ENCODE results near the gene IL17RE. TPM values are rescaled to one million over a fixed set of nuclear protein-coding genes. Genes with fewer than 3 reads are reported as not detected.

Gene IL17RE
- total and polyA plus RNA-seq, 2 donors (not counting 3 experiments of a cell fraction or from before 2014, with no cell fraction given) = 1.2 to 1.3 TPM

DNA sequence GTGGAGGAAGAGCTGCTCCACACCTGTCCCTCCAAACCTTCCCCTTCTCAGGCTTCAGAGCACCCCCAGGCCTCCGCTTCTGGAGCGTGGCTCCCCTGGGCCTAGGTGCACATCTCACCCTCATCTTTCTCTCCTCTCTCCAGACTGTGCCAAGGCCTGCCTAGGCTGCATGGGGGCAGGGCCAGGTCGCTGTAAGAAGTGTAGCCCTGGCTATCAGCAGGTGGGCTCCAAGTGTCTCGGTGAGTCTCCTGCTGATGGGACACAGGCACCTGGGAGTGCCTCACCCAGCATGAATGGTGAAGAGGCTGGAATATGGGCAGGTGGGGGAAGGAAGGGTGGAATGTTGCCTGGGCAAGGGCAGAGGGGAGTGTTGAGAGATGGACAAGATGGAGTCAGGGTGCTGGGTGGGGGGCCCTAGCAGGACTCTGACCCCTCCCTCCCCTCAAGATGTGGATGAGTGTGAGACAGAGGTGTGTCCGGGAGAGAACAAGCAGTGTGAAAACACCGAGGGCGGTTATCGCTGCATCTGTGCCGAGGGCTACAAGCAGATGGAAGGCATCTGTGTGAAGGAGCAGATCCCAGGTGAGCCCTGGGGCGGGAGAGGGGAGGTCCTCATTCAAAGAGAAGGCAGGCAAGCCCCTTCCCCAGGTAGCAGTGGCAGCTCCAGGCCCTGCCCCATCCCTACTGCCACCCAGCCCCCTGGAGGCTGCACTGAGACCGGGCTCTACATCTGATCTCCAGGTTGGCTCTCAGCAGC lies 40.5 kb downstream of the IL17RE start:
- POLR2A ChIA-PET = no interaction called here
- intact Hi-C loops (cut with micrococcal nuclease) = no loop called here
- no peaks in the 10 kb centered on the region for H4K20me1 ChIP-seq (replicated peaks; ENCODE audit: control insufficient read depth, extremely low read depth, insufficient read depth, low read length)
- dilution Hi-C loops (cut with MboI; ENCODE audit: extremely low pct_ligation_motif_present, low sequenced_read_pairs) = no loop called here
- BruUV-seq (replicated peaks) = no TSS peak
- H3K4me3 ChIP-seq (replicated peaks in 1 of 3; ENCODE audit: insufficient read depth in 1 of 3, low read depth in 1 of 3, low read length in 3 of 3) = no peak overlapping the region
- H3K36me3 ChIP-seq (ENCODE audit: control insufficient read depth in 2 of 2, extremely low read depth in 1 of 2, insufficient read depth in 2 of 2, low read length in 2 of 2) = peaks cover 0 to 3% of the 10 kb centered on the region in 2 experiments
- no peak for DNase-seq (ENCODE audit: low read depth, low spot score)
- H3K27me3 ChIP-seq (ENCODE audit: control insufficient read depth in 2 of 2, insufficient read depth in 2 of 2, low read length in 2 of 2) = no peaks in the 10 kb centered on the region
- no peak overlapping the region for H3K27ac ChIP-seq (ENCODE audit: insufficient read depth, low read depth, low read length)
- CTCF ChIA-PET = interaction anchor here (0.6 to 2.3 kb wide), 4 partner anchors 10 to 94 kb away, joined by 3 to 12 read pairs (median 4); partner anchors contain the start of gene CRELD1
- no peaks in the 10 kb centered on the region for H3K9me1 ChIP-seq (replicated peaks; ENCODE audit: control insufficient read depth, extremely low read depth, insufficient read depth, low read length)
- no peak overlapping the region for H2AFZ ChIP-seq (ENCODE audit: low read depth, low read length)
- no peak overlapping the region for H3K4me2 ChIP-seq (ENCODE audit: insufficient read depth, low read length)
- peaks cover 3% of the 10 kb centered on the region for H3K4me1 ChIP-seq (ENCODE audit: control insufficient read depth, extremely low read depth, insufficient read depth, low read length)
- no peaks in the 10 kb centered on the region for H3K79me2 ChIP-seq (ENCODE audit: control insufficient read depth, insufficient read depth, low read length)
- no peak overlapping the region for H3K9ac ChIP-seq (replicated peaks; ENCODE audit: extremely low read depth, insufficient read depth, low read length)
- FAIRE-seq = no peak
- H3K9me3 ChIP-seq (replicated peaks; ENCODE audit: control insufficient read depth, insufficient read depth, low read length) = no peaks in the 10 kb centered on the region
- TF ChIP-seq FOS (IDR thresholded peaks at IDR 0.05; ENCODE audit: borderline replicate concordance, insufficient read depth, low read length) (no peak), MYC (IDR thresholded peaks at IDR 0.05; ENCODE audit: low read depth, low read length) (no peak), EZH2 (IDR thresholded peaks at IDR 0.05; ENCODE audit: borderline replicate concordance, low read depth, low read length, severe bottlenecking) (no peak), POLR2AphosphoS5 (IDR thresholded peaks at IDR 0.05; ENCODE audit: insufficient read depth, low read depth, low read length) (no peak), JUN (IDR thresholded peaks at IDR 0.05; ENCODE audit: borderline replicate concordance, insufficient read depth, insufficient read length, low read depth) (no peak), POLR2A (IDR thresholded peaks at IDR 0.05; ENCODE audit: low read depth, low read length) (no peak), GATA2 (IDR thresholded peaks at IDR 0.05; ENCODE audit: insufficient read depth, insufficient read length, low read depth, low read length) (no peak)
- TF ChIP-seq, protein P1, sequence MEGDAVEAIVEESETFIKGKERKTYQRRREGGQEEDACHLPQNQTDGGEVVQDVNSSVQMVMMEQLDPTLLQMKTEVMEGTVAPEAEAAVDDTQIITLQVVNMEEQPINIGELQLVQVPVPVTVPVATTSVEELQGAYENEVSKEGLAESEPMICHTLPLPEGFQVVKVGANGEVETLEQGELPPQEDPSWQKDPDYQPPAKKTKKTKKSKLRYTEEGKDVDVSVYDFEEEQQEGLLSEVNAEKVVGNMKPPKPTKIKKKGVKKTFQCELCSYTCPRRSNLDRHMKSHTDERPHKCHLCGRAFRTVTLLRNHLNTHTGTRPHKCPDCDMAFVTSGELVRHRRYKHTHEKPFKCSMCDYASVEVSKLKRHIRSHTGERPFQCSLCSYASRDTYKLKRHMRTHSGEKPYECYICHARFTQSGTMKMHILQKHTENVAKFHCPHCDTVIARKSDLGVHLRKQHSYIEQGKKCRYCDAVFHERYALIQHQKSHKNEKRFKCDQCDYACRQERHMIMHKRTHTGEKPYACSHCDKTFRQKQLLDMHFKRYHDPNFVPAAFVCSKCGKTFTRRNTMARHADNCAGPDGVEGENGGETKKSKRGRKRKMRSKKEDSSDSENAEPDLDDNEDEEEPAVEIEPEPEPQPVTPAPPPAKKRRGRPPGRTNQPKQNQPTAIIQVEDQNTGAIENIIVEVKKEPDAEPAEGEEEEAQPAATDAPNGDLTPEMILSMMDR (IDR thresholded peaks at IDR 0.05; ENCODE audit: extremely low read depth in 1 of 2, insufficient read depth in 1 of 2, low read depth in 1 of 2, low read length in 2 of 2) = no peak
- TF ChIP-seq, protein P2, sequence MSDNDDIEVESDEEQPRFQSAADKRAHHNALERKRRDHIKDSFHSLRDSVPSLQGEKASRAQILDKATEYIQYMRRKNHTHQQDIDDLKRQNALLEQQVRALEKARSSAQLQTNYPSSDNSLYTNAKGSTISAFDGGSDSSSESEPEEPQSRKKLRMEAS (IDR thresholded peaks at IDR 0.05; ENCODE audit: insufficient read depth, insufficient read length) = no peak
